ENCODE measurements around the gene FRAS1. TPM values are rescaled to one million over a fixed set of nuclear protein-coding genes. Genes with fewer than 3 reads are reported as not detected.

The FRAS1 gene
- total RNA-seq, 1 donor from 2014 or later: 24.6 TPM

DNA sequence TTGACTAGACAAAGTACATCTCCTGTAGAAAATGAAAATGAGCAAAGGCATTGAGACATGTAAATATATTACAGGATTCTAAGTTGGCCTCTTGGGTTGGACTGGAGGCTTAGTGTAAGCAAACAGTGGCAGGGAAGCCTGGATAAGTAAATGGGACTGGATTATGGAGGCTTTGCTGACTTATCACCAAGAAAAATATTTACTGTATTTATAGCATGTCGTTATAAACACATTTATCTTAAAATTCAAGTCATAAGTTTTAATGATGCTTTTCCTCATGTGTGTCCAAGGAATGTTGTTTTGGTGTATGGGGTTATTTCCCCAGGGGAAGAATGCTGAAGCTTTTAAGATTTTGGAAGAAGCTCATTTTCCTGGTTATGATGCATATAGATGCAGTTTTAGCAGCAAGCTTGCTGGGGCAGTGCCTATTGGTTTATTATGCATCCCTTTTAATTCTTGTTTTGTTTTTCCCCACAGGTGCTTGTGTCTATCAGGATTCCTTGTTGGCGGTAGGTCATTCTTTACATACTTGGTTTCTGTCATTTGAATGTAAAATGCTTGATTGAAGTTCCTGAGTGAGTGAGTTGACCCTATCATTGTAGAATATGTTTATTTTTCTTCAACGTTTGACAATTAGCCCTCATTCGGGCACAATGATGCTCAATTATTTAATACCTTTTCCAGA, 8.5 kb downstream of the FRAS1 start:
- no peak for DNase-seq (ENCODE audit: low read depth)
- no peaks in the 10 kb centered on the region for H3K36me3 ChIP-seq (ENCODE audit: insufficient read depth, low read length)
- no peak overlapping the region for H3K4me3 Mint-ChIP-seq (ENCODE audit: unreplicated experiment)
- no peaks in the 10 kb centered on the region for H3K79me2 ChIP-seq (ENCODE audit: insufficient read depth, low read length)
- H3K27ac ChIP-seq (ENCODE audit: low read depth, low read length): no peak overlapping the region
- no peaks in the 10 kb centered on the region for H3K9me3 Mint-ChIP-seq (ENCODE audit: unreplicated experiment)
- H3K27me3 ChIP-seq (ENCODE audit: insufficient read depth, low read length): no peaks in the 10 kb centered on the region
- H3K27me3 Mint-ChIP-seq (ENCODE audit: low read depth, unreplicated experiment): no peaks in the 10 kb centered on the region
- TF ChIP-seq, protein P1, sequence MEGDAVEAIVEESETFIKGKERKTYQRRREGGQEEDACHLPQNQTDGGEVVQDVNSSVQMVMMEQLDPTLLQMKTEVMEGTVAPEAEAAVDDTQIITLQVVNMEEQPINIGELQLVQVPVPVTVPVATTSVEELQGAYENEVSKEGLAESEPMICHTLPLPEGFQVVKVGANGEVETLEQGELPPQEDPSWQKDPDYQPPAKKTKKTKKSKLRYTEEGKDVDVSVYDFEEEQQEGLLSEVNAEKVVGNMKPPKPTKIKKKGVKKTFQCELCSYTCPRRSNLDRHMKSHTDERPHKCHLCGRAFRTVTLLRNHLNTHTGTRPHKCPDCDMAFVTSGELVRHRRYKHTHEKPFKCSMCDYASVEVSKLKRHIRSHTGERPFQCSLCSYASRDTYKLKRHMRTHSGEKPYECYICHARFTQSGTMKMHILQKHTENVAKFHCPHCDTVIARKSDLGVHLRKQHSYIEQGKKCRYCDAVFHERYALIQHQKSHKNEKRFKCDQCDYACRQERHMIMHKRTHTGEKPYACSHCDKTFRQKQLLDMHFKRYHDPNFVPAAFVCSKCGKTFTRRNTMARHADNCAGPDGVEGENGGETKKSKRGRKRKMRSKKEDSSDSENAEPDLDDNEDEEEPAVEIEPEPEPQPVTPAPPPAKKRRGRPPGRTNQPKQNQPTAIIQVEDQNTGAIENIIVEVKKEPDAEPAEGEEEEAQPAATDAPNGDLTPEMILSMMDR (IDR thresholded peaks at IDR 0.05; ENCODE audit: insufficient read depth, low read depth, low read length): no peak
- TF ChIP-seq EZH2 (IDR thresholded peaks at IDR 0.05; ENCODE audit: insufficient read depth, low read length): no peak
- H3K4me1 Mint-ChIP-seq (ENCODE audit: low read depth, unreplicated experiment): peaks cover 3% of the 10 kb centered on the region
- H3K27ac Mint-ChIP-seq (ENCODE audit: unreplicated experiment): no peak overlapping the region
- H3K4me1 ChIP-seq (ENCODE audit: insufficient read depth, low read length): no peaks in the 10 kb centered on the region
- no peaks in the 10 kb centered on the region for H3K9me3 ChIP-seq (ENCODE audit: insufficient read depth, low read depth, low read length)
- no peak overlapping the region for H3K4me3 ChIP-seq (ENCODE audit: insufficient read depth, low read depth, low read length)
- no peak overlapping the region for H3K4me2 ChIP-seq (ENCODE audit: low read length)
- H3K9ac ChIP-seq (ENCODE audit: low read length): no peak overlapping the region
- no peak overlapping the region for H2AFZ ChIP-seq (ENCODE audit: low read depth, low read length)
- FAIRE-seq: no peak
- H4K20me1 ChIP-seq (ENCODE audit: insufficient read depth, low read length): no peaks in the 10 kb centered on the region
- no peaks in the 10 kb centered on the region for H3K36me3 Mint-ChIP-seq (ENCODE audit: low read depth, unreplicated experiment)

DNA sequence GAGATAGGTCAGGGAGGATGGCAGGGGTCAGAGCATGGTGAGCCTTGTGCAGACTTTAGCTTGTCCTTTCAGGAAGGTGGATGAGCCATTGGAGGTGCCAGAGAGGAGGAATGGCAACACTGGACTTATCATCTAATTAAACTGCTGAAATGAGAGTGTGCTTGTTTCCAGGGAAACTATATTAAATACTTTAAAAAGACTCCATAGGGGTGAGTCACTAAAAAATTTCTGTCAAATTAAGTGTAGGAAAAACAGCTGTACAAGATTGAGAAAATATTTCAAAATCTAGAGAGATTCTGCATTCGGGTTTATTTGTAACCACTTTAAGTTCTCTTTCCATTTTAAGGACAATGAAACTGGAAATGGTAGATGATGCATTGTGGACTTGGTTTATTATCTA, 11.4 kb downstream of the FRAS1 start:
- no peak for TF ChIP-seq EZH2 (IDR thresholded peaks at IDR 0.05; ENCODE audit: insufficient read depth, low read length)
- TF ChIP-seq, protein P1 (IDR thresholded peaks at IDR 0.05; ENCODE audit: insufficient read depth, low read depth, low read length): no peak
- Histone ChIP-seq H3K79me2 (ENCODE audit: insufficient read depth, low read length) (no peaks in the 10 kb centered on the region), H3K27ac (ENCODE audit: low read depth, low read length) (no peak overlapping the region), H3K9me3 (ENCODE audit: insufficient read depth, low read depth, low read length) (no peaks in the 10 kb centered on the region), H3K36me3 (ENCODE audit: insufficient read depth, low read length) (no peaks in the 10 kb centered on the region), H3K4me2 (ENCODE audit: low read length) (no peak overlapping the region), H3K4me1 (ENCODE audit: insufficient read depth, low read length) (no peaks in the 10 kb centered on the region), H2AFZ (ENCODE audit: low read depth, low read length) (no peak overlapping the region), H3K9ac (ENCODE audit: low read length) (no peak overlapping the region), H3K4me3 (ENCODE audit: insufficient read depth, low read depth, low read length) (no peak overlapping the region), H4K20me1 (ENCODE audit: insufficient read depth, low read length) (no peaks in the 10 kb centered on the region), H3K27me3 (ENCODE audit: insufficient read depth, low read length) (no peaks in the 10 kb centered on the region)
- H3K36me3 Mint-ChIP-seq (ENCODE audit: low read depth, unreplicated experiment): no peaks in the 10 kb centered on the region
- H3K27ac Mint-ChIP-seq (ENCODE audit: unreplicated experiment): no peak overlapping the region
- H3K4me3 Mint-ChIP-seq (ENCODE audit: unreplicated experiment): no peak overlapping the region
- peaks cover 3% of the 10 kb centered on the region for H3K4me1 Mint-ChIP-seq (ENCODE audit: low read depth, unreplicated experiment)
- DNase-seq (ENCODE audit: low read depth) (no peak), FAIRE-seq (no peak)
- no peaks in the 10 kb centered on the region for H3K27me3 Mint-ChIP-seq (ENCODE audit: low read depth, unreplicated experiment)
- H3K9me3 Mint-ChIP-seq (ENCODE audit: unreplicated experiment): no peaks in the 10 kb centered on the region

DNA sequence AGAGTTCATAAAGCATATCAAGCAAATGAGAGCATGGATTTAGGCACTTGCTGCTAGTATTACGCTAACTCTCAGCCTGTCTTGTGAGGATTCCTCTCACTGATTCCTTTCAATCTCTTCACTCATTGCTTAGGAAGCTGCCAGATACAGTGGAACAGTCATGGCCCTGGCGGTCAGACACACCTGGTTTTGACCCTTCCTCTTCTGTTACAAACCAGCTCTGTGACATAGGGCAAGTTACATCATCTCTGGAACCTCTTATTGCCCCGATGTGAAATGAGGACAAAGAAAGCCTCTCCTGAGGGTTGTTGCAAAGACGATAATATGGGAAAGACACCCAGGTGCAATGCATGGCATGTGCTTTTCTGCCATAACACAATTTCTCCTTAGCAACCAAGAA, 12.2 kb downstream of the FRAS1 start:
- no peak for FAIRE-seq
- H3K79me2 ChIP-seq (ENCODE audit: insufficient read depth, low read length): no peaks in the 10 kb centered on the region

More for the DNA sequence above, 12.2 kb downstream of the FRAS1 start:
- H3K4me2 ChIP-seq (ENCODE audit: low read length): no peak overlapping the region
- no peaks in the 10 kb centered on the region for H3K4me1 ChIP-seq (ENCODE audit: insufficient read depth, low read length)
- H3K36me3 ChIP-seq (ENCODE audit: insufficient read depth, low read length): no peaks in the 10 kb centered on the region
- no peaks in the 10 kb centered on the region for H3K9me3 ChIP-seq (ENCODE audit: insufficient read depth, low read depth, low read length)
- TF ChIP-seq EZH2 (IDR thresholded peaks at IDR 0.05; ENCODE audit: insufficient read depth, low read length): no peak
- TF ChIP-seq, protein P1 (IDR thresholded peaks at IDR 0.05; ENCODE audit: insufficient read depth, low read depth, low read length): no peak
- H2AFZ ChIP-seq (ENCODE audit: low read depth, low read length): no peak overlapping the region
- no peak for DNase-seq (ENCODE audit: low read depth)
- no peak overlapping the region for H3K27ac ChIP-seq (ENCODE audit: low read depth, low read length)
- no peak overlapping the region for H3K4me3 ChIP-seq (ENCODE audit: insufficient read depth, low read depth, low read length)
- H3K27me3 ChIP-seq (ENCODE audit: insufficient read depth, low read length): no peaks in the 10 kb centered on the region
- H3K4me1 Mint-ChIP-seq (ENCODE audit: low read depth, unreplicated experiment): peaks cover 3% of the 10 kb centered on the region
- H3K27ac Mint-ChIP-seq (ENCODE audit: unreplicated experiment): no peak overlapping the region
- H3K9ac ChIP-seq (ENCODE audit: low read length): no peak overlapping the region
- H3K9me3 Mint-ChIP-seq (ENCODE audit: unreplicated experiment): no peaks in the 10 kb centered on the region
- no peaks in the 10 kb centered on the region for H3K36me3 Mint-ChIP-seq (ENCODE audit: low read depth, unreplicated experiment)
- H3K4me3 Mint-ChIP-seq (ENCODE audit: unreplicated experiment): no peak overlapping the region
- H4K20me1 ChIP-seq (ENCODE audit: insufficient read depth, low read length): no peaks in the 10 kb centered on the region
- no peaks in the 10 kb centered on the region for H3K27me3 Mint-ChIP-seq (ENCODE audit: low read depth, unreplicated experiment)
